Stromal cell of bone marrow (primary cell): ENCODE data around the gene ABHD14A.
"Not testable (repeated sequence)": the region's sequence is repeated elsewhere in the genome, so short reads cannot be mapped to it uniquely, and the experiment has no call there.

Experiments used
- DNase-seq: peaks from one replicate; pipeline ENCODE4 v3.0.0-alpha.2; 2012; ENCODE audit warnings: low read depth

The ABHD14A gene

GRCh38 chr3:51974963-51975851, at the start of gene ABHD14A:
Gene ABHD14A, plus strand, starts transcription at chr3:51975064. Its CDS starts 72 bp downstream, at chr3:51975136.
- DNase-seq, result peak; percentile 49

GRCh38 chr3:51927061-51927977, 47.5 kb upstream of the ABHD14A start:
- no peak for DNase-seq

- no peak for DNase-seq
These were observed 46.4 kb upstream of the ABHD14A start for GRCh38 chr3:51928438-51928837.

- not testable (repeated sequence) for DNase-seq
These were observed 45.9 kb upstream of the ABHD14A start for GRCh38 chr3:51928981-51929380.

- no peak for DNase-seq
These were observed 45.4 kb upstream of the ABHD14A start for GRCh38 chr3:51929420-51930003.

- no peak for DNase-seq
These were observed 44.4 kb upstream of the ABHD14A start for GRCh38 chr3:51930439-51930838.

- no peak for DNase-seq
These were observed 43.1 kb upstream of the ABHD14A start for GRCh38 chr3:51931756-51932155.

- DNase-seq, result no peak
These were observed 42.1 kb upstream of the ABHD14A start for GRCh38 chr3:51932471-51933370.

- DNase-seq, result no peak
These were observed 41.3 kb upstream of the ABHD14A start for GRCh38 chr3:51933471-51934138.

GRCh38 chr3:51934139-51934850, 40.6 kb upstream of the ABHD14A start:
- no peak for DNase-seq

GRCh38 chr3:51934991-51935885, 39.6 kb upstream of the ABHD14A start:
- no peak for DNase-seq

GRCh38 chr3:51935886-51936755, 38.7 kb upstream of the ABHD14A start:
- DNase-seq, result no peak

- peak; percentile 3 for DNase-seq
These were observed 37.9 kb upstream of the ABHD14A start for GRCh38 chr3:51937014-51937413.

- DNase-seq, result no peak
These were observed 37.0 kb upstream of the ABHD14A start for GRCh38 chr3:51937611-51938450.

GRCh38 chr3:51938780-51939425, 36.0 kb upstream of the ABHD14A start:
- no peak for DNase-seq

GRCh38 chr3:51940648-51941462, 34.0 kb upstream of the ABHD14A start:
- peak; percentile 4 for DNase-seq
